IMR-90 (cell line): ENCODE results near the gene CD44. TPM values are rescaled to one million over a fixed set of nuclear protein-coding genes. Genes with fewer than 3 reads are reported as not detected.

Experiments
- ATAC-seq: fragments of 200-7000 bp; cut with Tn5 transposase; 2 replicates; pipeline ENCODE4 v1.9.1; 2020; ENCODE audit warnings: low read depth, mild to moderate bottlenecking, moderate library complexity
- BruUV-seq: library from RNA; stranded (reverse); fragments of 400-500 nt; replicated peaks from 2 replicates; lab custom pipeline; 2021; lab: Mats Ljungman, UMichigan
- CTCF ChIA-PET: fragments of 300-600 bp; formaldehyde crosslinking; extraction: SDS; loops from one replicate; lab custom pipeline; 2021; ENCODE audit warnings: antibody characterized with exemption; lab: Yijun Ruan, JAX
- POLR2A ChIA-PET: fragments of 300-600 bp; sonication (Branson Sonifier 250); formaldehyde crosslinking; loops from one replicate; lab custom pipeline; 2022; ENCODE audit warnings: antibody characterized with exemption; ENCODE audit not compliant: unreplicated experiment; lab: Charles Lee
- DNase-seq: peaks from one replicate; pipeline ENCODE4 v3.0.0; 2013
- H2AFZ ChIP-seq: replicated peaks from 2 replicates; pipeline ENCODE3; 2013; ENCODE audit warnings: low read length, mild to moderate bottlenecking; ENCODE audit not compliant: poor library complexity
- H2AK5ac ChIP-seq: 2 replicates; pipeline ENCODE4 v1.6.1; 2013; ENCODE audit warnings: low read depth, low read length, inconsistent platforms
- H2AK9ac ChIP-seq: replicated peaks from 2 replicates; pipeline ENCODE3; 2013; ENCODE audit warnings: mild to moderate bottlenecking, low read depth, low read length, moderate library complexity; ENCODE audit not compliant: poor library complexity
- H2BK120ac ChIP-seq: 2 replicates; pipeline ENCODE4 v1.6.1; 2013; ENCODE audit warnings: low read depth, low read length, inconsistent platforms
- H2BK15ac ChIP-seq: 3 replicates; pipeline ENCODE4 v1.6.1; 2013; ENCODE audit warnings: low read depth, low read length, inconsistent platforms
- H2BK20ac ChIP-seq: 2 replicates; pipeline ENCODE4 v1.6.1; 2013; ENCODE audit warnings: low read depth, mild to moderate bottlenecking, inconsistent platforms, low read length, moderate library complexity
- H2BK5ac ChIP-seq: 2 replicates; pipeline ENCODE4 v1.6.1; 2013; ENCODE audit warnings: mild to moderate bottlenecking, low read depth, low read length, inconsistent platforms; ENCODE audit not compliant: poor library complexity, severe bottlenecking
- H3K14ac ChIP-seq: replicated peaks from 2 replicates; pipeline ENCODE4 v1.6.1; 2013; ENCODE audit warnings: low read depth, low read length, inconsistent platforms
- H3K18ac ChIP-seq: 2 replicates; pipeline ENCODE4 v1.6.1; 2013; ENCODE audit warnings: low read depth, low read length, control low read depth
- H3K23ac ChIP-seq: 2 replicates; pipeline ENCODE4 v1.6.1; 2013; ENCODE audit warnings: low read depth, low read length, inconsistent platforms
- H3K27ac ChIP-seq: 2 replicates; pipeline ENCODE4 v1.5.1; 2013; ENCODE audit warnings: mild to moderate bottlenecking, control low read depth, low read length; ENCODE audit not compliant: insufficient read depth
- H3K27me3 ChIP-seq: 2 replicates; pipeline ENCODE4 v1.6.1; 2013; ENCODE audit warnings: low read length; ENCODE audit not compliant: control insufficient read depth, insufficient read depth
- H3K36me3 ChIP-seq: 2 replicates; pipeline ENCODE4 v1.6.1; 2013; ENCODE audit warnings: low read length, mixed read lengths; ENCODE audit not compliant: control insufficient read depth, insufficient read depth
- H3K4ac ChIP-seq: 2 replicates; pipeline ENCODE4 v1.6.1; 2013; ENCODE audit warnings: low read depth, low read length, inconsistent platforms
- H3K4me1 ChIP-seq: 2 replicates; pipeline ENCODE4 v1.6.1; 2013; ENCODE audit warnings: low read length, mixed read lengths; ENCODE audit not compliant: control insufficient read depth, insufficient read depth
- H3K4me2 ChIP-seq: 2 replicates; pipeline ENCODE4 v1.6.1; 2013; ENCODE audit warnings: low read depth, mild to moderate bottlenecking, control low read depth, low read length, moderate library complexity
- H3K4me3 ChIP-seq: 2 replicates; pipeline ENCODE4 v1.5.1; 2013; ENCODE audit warnings: low read depth, mild to moderate bottlenecking, control low read depth, low read length, moderate library complexity; ENCODE audit not compliant: insufficient read depth
- H3K56ac ChIP-seq: 2 replicates; pipeline ENCODE4 v1.6.1; 2013; ENCODE audit warnings: low read length, inconsistent platforms; ENCODE audit not compliant: insufficient read depth; ENCODE audit errors: extremely low read depth
- H3K79me1 ChIP-seq, 2 experiments: 2 replicates each; pipeline ENCODE4 v1.6.1; 2013; ENCODE audit warnings: low read length in 2 of 2, inconsistent platforms in 1 of 2, low read depth in 1 of 2
- H3K9ac ChIP-seq: 2 replicates; pipeline ENCODE4 v1.6.1; 2013; ENCODE audit warnings: low read depth, low read length, control low read depth
- H3K9me1 ChIP-seq: 2 replicates; pipeline ENCODE4 v1.6.1; 2013; ENCODE audit warnings: low read length, inconsistent platforms; ENCODE audit not compliant: insufficient read depth
- H3K9me3 ChIP-seq: 2 replicates; pipeline ENCODE4 v1.6.1; 2013; ENCODE audit warnings: low read length; ENCODE audit not compliant: control insufficient read depth, insufficient read depth
- H4K20me1 ChIP-seq: 2 replicates; pipeline ENCODE4 v1.6.1; 2013; ENCODE audit warnings: low read length, inconsistent platforms; ENCODE audit not compliant: insufficient read depth
- H4K5ac ChIP-seq: 2 replicates; pipeline ENCODE4 v1.6.1; 2013; ENCODE audit warnings: mild to moderate bottlenecking, low read depth, low read length, control low read depth
- H4K8ac ChIP-seq, 2 experiments: 2 replicates each; pipeline ENCODE4 v1.6.1; 2013; ENCODE audit warnings: low read depth in 2 of 2, low read length in 2 of 2, control low read depth in 1 of 2, inconsistent platforms in 1 of 2
- H4K91ac ChIP-seq: 2 replicates; pipeline ENCODE4 v1.6.1; 2013; ENCODE audit warnings: low read depth, low read length, inconsistent platforms; ENCODE audit not compliant: insufficient read depth
- BHLHE40 ChIP-seq: fragments of 150-350 bp; IDR thresholded peaks from 2 replicates; pipeline ENCODE4 v1.6.1; 2016; ENCODE audit warnings: mild to moderate bottlenecking, low read depth, low read length
- CEBPB ChIP-seq: IDR thresholded peaks from 2 replicates; pipeline ENCODE4 v1.6.1; 2012; ENCODE audit warnings: low read depth, low read length, improper control_type of control experiment
- CHD1 ChIP-seq: IDR thresholded peaks from 2 replicates; pipeline ENCODE4 v1.6.1; 2012; ENCODE audit warnings: low read depth, low read length, improper control_type of control experiment
- FOS ChIP-seq: fragments of 150-350 bp; IDR thresholded peaks from 2 replicates; pipeline ENCODE4 v1.6.1; 2016; ENCODE audit warnings: low read depth, low read length
- MAFK ChIP-seq: IDR thresholded peaks from 2 replicates; pipeline ENCODE4 v1.6.1; 2012; ENCODE audit warnings: low read depth, low read length, improper control_type of control experiment
- MAZ ChIP-seq: IDR thresholded peaks from 2 replicates; pipeline ENCODE4 v1.6.1; 2012; ENCODE audit warnings: low read depth, mild to moderate bottlenecking, low read length, improper control_type of control experiment, moderate library complexity, borderline replicate concordance
- MXI1 ChIP-seq: IDR thresholded peaks from 2 replicates; pipeline ENCODE4 v1.6.1; 2012; ENCODE audit warnings: low read depth, mild to moderate bottlenecking, low read length, moderate library complexity, borderline replicate concordance
- NFE2L2 ChIP-seq: fragments of 150-350 bp; IDR thresholded peaks from 2 replicates; pipeline ENCODE4 v1.6.1; 2016; ENCODE audit warnings: low read depth, mild to moderate bottlenecking, low read length
- POLR2A ChIP-seq: IDR thresholded peaks from 2 replicates; pipeline ENCODE4 v1.6.1; 2012; ENCODE audit warnings: mild to moderate bottlenecking, low read depth, low read length
- RAD21 ChIP-seq: IDR thresholded peaks from 2 replicates; pipeline ENCODE4 v1.6.1; 2012; ENCODE audit warnings: low read length, improper control_type of control experiment
- RCOR1 ChIP-seq: IDR thresholded peaks from 2 replicates; pipeline ENCODE4 v1.6.1; 2012; ENCODE audit warnings: mild to moderate bottlenecking, low read length, improper control_type of control experiment; ENCODE audit not compliant: insufficient replicate concordance
- RFX5 ChIP-seq: IDR thresholded peaks from 2 replicates; pipeline ENCODE4 v1.8.0; 2012; ENCODE audit warnings: low read depth, mild to moderate bottlenecking, low read length, moderate library complexity
- SMC3 ChIP-seq: fragments of 150-350 bp; IDR thresholded peaks from 2 replicates; pipeline ENCODE4 v1.6.1; 2016; ENCODE audit warnings: low read depth, mild to moderate bottlenecking, antibody characterized with exemption, low read length, moderate library complexity
- WGBS, 2 experiments: methylation state at CpG; one replicate each; pipeline versions ENCODE4 v1.1.5 to v1.1.7; 2013; ENCODE audit warnings: missing lambda C conversion rate in 2 of 2; ENCODE audit not compliant: insufficient read length in 1 of 2; ENCODE audit errors: extremely low coverage in 2 of 2; 5-methylcytosine and 5-hydroxymethylcytosine counted together
- dilution Hi-C: fragments of 300-500 bp; cut with HindIII; formaldehyde crosslinking; loops from one replicate; pipeline ENCODE4 v1.14.3; 2018; ENCODE audit warnings: low sequenced_read_pairs; ENCODE audit not compliant: unreplicated experiment
- in situ Hi-C: fragments of 300-500 bp; cut with MboI; formaldehyde crosslinking; loops from 3 replicates; pipeline ENCODE4 v1.14.3; 2019; ENCODE audit warnings: low sequenced_read_pairs, inconsistent platforms, mixed read lengths
- intact Hi-C: fragments of 100-400 bp; cut with micrococcal nuclease; formaldehyde crosslinking; loops from 2 replicates; pipeline ENCODE4 v1.10.0; 2022
- polyA plus RNA-seq, 3 experiments: library from polyadenylated mRNA; depleted of rRNA; stranded (reverse); fragments of >200 nt; gene quantifications; 2 replicates each; pipeline ENCODE4 v1.2.3, GENCODE V29; 2012; ENCODE audit warnings: low replicate concordance in 1 of 3
- total RNA-seq: library from RNA; depleted of rRNA; stranded (reverse); fragments of >200 nt; gene quantifications from 2 replicates; pipeline ENCODE4 v1.2.3, GENCODE V29; 2012
- TF ChIP-seq, protein P1 (sequence below): fragments of 150-350 bp; IDR thresholded peaks from 2 replicates; pipeline ENCODE4 v1.6.1; 2016; ENCODE audit warnings: low read depth, mild to moderate bottlenecking, low read length, moderate library complexity, borderline replicate concordance
- TF ChIP-seq, protein P2 (sequence below): conservative IDR thresholded peaks from 2 replicates; pipeline ENCODE4 v1.5.1; 2012; ENCODE audit warnings: mild to moderate bottlenecking, low read depth, low read length, improper control_type of control experiment
- TF ChIP-seq, protein P3 (sequence below): fragments of 150-350 bp; IDR thresholded peaks from 2 replicates; pipeline ENCODE4 v1.6.1; 2017; ENCODE audit warnings: mild to moderate bottlenecking, antibody characterized with exemption, low read length, low read depth

The CD44 gene
- total and polyA plus RNA-seq, 2 of the 4 experiments (the other 2 are of a cell fraction): 357 to 947 TPM

DNA sequence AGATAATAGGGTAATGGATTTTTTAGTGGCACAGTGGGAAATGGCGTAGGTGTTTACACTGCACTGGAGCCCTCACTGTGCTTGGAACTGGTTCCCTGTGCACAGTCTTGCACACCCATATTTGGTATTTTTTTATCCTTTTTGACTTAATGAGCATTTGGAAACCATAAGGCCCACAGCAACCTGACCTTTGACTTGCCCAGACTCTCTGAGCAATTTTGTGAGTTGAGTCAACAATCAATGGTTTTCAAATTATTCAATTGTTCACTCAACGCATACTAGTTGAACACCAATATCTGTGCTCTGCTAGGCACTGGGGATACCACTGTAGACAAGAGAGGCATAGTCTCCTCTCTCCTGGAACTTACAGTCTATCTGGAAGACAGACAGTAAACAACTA, 14.3 kb downstream of the CD44 start:
- no peak overlapping the region for H3K4ac ChIP-seq
- intact Hi-C loops: loop anchor here (10.0 kb wide), 1 partner anchor 152 kb away; no protein-coding TSS in a partner anchor
- H2AK5ac ChIP-seq: no peak overlapping the region
- H3K27me3 ChIP-seq: no peaks in the 10 kb centered on the region
- H4K8ac ChIP-seq: no peak overlapping the region
- WGBS, 2 experiments: 100% methylated on average over 1 of the region's 2 CpGs; no CpG with 5 or more reads in 1 of the 2 experiments
- peaks cover 47% of the 10 kb centered on the region for H3K36me3 ChIP-seq
- H3K27ac ChIP-seq: no peak overlapping the region
- H2AK9ac ChIP-seq: no peak overlapping the region
- H4K91ac ChIP-seq: no peak overlapping the region
- peak overlapping the region; percentile 5 for H2BK5ac ChIP-seq
- H3K79me1 ChIP-seq: peaks cover 0 to 81% of the 10 kb centered on the region in 2 experiments; a peak in 2 of 4 replicates
- ATAC-seq: peak; percentile 4; the same call in 1 of the 2 replicates
- no peak overlapping the region for H2BK20ac ChIP-seq
- no peak overlapping the region for H2BK15ac ChIP-seq
- H4K5ac ChIP-seq: no peak overlapping the region
- no peak overlapping the region for H3K18ac ChIP-seq
- peaks cover 34% of the 10 kb centered on the region for H3K4me1 ChIP-seq
- in situ Hi-C loops: loop anchor here (25.0 kb wide), 1 partner anchor 566 kb away; no protein-coding TSS in a partner anchor
- H4K20me1 ChIP-seq: peaks cover 99% of the 10 kb centered on the region
- dilution Hi-C loops: no loop called here
- no peak for DNase-seq
- ChIA-PET CTCF (no interaction called here), POLR2A (no interaction called here)
- no peak overlapping the region for H3K56ac ChIP-seq
- no peak overlapping the region for H3K4me3 ChIP-seq
- H3K9ac ChIP-seq: no peak overlapping the region
- TF ChIP-seq, protein P1, sequence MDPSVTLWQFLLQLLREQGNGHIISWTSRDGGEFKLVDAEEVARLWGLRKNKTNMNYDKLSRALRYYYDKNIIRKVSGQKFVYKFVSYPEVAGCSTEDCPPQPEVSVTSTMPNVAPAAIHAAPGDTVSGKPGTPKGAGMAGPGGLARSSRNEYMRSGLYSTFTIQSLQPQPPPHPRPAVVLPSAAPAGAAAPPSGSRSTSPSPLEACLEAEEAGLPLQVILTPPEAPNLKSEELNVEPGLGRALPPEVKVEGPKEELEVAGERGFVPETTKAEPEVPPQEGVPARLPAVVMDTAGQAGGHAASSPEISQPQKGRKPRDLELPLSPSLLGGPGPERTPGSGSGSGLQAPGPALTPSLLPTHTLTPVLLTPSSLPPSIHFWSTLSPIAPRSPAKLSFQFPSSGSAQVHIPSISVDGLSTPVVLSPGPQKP: no peak
- no peak for TF ChIP-seq MAFK
- no peak for TF ChIP-seq RCOR1
- TF ChIP-seq RAD21: no peak
- no peak for TF ChIP-seq SMC3
- TF ChIP-seq MXI1: no peak
- TF ChIP-seq NFE2L2: no peak
- TF ChIP-seq, protein P2, sequence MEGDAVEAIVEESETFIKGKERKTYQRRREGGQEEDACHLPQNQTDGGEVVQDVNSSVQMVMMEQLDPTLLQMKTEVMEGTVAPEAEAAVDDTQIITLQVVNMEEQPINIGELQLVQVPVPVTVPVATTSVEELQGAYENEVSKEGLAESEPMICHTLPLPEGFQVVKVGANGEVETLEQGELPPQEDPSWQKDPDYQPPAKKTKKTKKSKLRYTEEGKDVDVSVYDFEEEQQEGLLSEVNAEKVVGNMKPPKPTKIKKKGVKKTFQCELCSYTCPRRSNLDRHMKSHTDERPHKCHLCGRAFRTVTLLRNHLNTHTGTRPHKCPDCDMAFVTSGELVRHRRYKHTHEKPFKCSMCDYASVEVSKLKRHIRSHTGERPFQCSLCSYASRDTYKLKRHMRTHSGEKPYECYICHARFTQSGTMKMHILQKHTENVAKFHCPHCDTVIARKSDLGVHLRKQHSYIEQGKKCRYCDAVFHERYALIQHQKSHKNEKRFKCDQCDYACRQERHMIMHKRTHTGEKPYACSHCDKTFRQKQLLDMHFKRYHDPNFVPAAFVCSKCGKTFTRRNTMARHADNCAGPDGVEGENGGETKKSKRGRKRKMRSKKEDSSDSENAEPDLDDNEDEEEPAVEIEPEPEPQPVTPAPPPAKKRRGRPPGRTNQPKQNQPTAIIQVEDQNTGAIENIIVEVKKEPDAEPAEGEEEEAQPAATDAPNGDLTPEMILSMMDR: no peak
- no peak for TF ChIP-seq RFX5
- TF ChIP-seq CHD1: no peak
- no peak for TF ChIP-seq MAZ
- no peak for TF ChIP-seq CEBPB
- no peak for TF ChIP-seq BHLHE40
- no peak for TF ChIP-seq FOS
- TF ChIP-seq POLR2A: no peak
- TF ChIP-seq, protein P3, sequence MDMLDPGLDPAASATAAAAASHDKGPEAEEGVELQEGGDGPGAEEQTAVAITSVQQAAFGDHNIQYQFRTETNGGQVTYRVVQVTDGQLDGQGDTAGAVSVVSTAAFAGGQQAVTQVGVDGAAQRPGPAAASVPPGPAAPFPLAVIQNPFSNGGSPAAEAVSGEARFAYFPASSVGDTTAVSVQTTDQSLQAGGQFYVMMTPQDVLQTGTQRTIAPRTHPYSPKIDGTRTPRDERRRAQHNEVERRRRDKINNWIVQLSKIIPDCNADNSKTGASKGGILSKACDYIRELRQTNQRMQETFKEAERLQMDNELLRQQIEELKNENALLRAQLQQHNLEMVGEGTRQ: no peak
- BruUV-seq: no TSS peak
- H3K23ac ChIP-seq: peak overlapping the region; percentile 9
- H3K9me1 ChIP-seq: peaks cover 57% of the 10 kb centered on the region
- no peak overlapping the region for H2BK120ac ChIP-seq
- H2AFZ ChIP-seq: no peak overlapping the region
- H3K14ac ChIP-seq: no peak overlapping the region
- peaks cover 4% of the 10 kb centered on the region; the same call in 1 of the 2 replicates for H3K9me3 ChIP-seq
- H3K4me2 ChIP-seq: no peak overlapping the region
